NCI-H510A treated with DMSO at 0.1 percent for 48 hours (cell line): ENCODE results near the gene SGCD.

Source experiments
- DNase-seq: peaks from one replicate; lab custom pipeline; 2025; lab: John Stamatoyannopoulos, UW

SGCD gene

GRCh38 chr5:156459812-156460385, 132.9 kb downstream of the SGCD start:
- no peak for DNase-seq

GRCh38 chr5:156460471-156460870, 133.5 kb downstream of the SGCD start:
- no peak for DNase-seq

GRCh38 chr5:156466871-156467270, 139.9 kb downstream of the SGCD start:
- DNase-seq, result no peak

DNA sequence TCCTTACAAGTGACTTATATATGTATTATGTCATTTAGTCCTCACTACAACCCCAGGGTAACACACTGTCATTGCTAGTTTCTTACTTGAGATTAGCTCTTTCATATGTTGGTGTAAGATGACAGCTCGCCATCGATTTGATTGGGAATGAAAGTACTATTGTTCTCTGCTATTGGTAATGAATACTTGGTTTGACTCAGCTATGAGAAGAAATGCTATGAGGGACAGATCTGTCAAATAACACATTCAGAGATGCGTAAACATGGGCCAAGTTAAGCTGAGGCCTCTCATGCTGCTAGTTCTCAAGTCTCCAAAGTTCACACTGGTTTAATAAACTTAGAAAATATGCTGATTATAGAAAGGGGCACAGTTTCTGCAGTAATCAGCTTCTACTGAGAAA, 142.7 kb downstream of the SGCD start:
- DNase-seq, result no peak

DNA sequence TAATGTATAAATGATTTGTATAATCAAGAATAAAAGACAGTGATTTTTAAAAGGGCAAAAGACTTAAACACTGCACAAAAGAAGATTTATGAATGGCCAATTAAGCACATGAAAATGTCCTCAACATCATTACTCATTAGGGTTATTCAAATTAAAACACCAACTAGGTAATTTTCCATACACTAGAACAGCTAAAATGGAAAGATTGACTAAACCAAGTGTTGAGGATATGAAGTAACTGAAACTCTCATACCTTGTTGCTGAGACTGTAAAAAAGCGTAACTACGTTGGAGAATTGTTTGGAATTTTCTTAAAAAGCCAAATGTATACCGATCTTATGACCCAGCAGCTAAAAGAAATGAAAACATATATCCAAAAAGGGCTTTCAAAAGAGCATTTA, 144.9 kb downstream of the SGCD start:
- no peak for DNase-seq

DNA sequence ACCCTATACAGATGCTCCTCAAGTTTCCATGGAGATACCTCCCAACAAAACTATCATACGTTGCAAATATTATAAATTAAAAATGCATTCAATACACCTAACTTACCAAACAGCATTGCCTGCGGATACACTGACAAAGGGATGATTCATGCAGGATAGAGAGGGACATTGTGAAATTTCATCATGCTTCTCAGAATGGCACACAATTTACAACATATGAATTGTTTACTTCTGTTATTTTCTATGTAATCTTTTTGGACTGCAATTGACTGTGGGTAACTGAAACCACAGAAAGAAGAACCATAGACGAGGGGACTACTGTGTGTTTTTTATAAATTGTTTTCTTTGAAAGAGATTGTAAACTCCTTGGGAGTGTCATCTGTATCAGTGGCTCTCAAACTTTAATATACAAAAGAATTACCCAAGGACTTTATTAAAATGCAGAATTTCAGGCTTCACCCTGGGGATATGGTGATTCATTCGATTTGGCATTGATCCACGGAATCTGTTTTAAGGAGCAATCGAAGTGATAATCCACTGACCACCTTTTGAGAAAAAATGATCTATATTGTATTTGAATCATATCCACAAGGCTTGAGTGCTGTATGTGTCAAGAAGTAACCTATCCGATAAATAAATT, 146.4 kb downstream of the SGCD start:
- no peak for DNase-seq

- DNase-seq, result no peak
These were observed 147.3 kb downstream of the SGCD start for GRCh38 chr5:156474251-156474650.

- DNase-seq, result no peak
These were observed 148.5 kb downstream of the SGCD start for GRCh38 chr5:156475182-156476157.

DNA sequence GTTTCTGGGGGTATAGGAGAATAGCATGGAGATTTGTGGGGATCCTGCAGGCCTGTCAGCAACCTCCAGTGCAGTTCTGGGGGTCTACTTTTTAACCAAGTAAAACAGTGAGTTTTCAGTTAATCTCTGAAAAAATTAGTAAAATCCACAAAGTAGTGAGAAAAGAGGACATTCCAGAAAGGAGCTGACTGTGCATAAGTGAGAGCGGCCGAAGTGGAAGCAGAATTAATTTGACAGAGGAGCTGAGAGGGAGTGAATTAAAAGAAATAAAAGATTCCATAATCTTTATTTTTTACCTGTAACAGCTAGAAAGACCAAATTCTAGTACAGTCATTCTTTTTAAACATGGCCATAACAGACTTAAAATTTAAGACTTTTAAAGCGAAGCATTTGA, 149.2 kb downstream of the SGCD start:
- no peak for DNase-seq

DNA sequence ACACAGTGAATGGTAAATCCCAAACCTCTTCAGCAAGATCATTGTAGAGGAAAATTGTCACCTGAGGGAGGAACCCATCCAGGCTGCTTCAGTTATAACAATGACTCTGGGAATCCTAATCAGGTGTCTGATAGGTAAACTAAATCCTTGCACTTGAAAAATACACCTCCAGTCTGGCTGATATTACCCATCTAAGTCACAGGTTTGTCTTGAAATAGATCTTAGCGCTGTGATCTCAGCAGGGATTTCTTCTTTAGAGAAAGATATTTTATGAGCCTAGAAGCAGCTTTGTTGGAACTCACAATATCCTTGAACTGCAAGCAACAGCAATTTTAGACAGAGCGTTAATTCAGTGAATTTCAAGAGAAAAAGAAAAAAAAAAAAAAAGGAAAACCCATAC, 149.7 kb downstream of the SGCD start:
- no peak for DNase-seq

GRCh38 chr5:156477196-156477595, 150.2 kb downstream of the SGCD start:
- DNase-seq, result no peak

DNA sequence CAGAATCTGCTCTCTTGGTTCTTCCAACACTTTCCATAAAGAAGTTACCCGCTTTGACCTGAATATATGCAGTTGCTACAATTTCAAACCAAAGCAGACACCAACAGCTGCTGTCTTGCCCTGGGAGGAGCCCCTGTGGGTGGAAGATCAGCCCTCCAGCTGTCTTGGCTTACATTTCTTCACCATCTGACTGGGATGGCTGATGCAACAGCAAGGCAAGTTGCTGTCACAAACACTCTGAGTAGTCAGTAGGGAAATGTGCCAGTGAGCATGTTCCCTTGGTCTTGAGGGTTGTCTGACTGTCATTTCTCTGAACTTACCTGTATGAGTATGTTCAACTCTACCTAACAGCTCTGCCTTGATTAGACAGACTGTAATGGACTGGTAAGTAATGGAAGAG, 152.9 kb downstream of the SGCD start:
- DNase-seq, result no peak

- DNase-seq, result no peak
These were observed 154.8 kb downstream of the SGCD start for GRCh38 chr5:156481741-156482140.

- no peak for DNase-seq
These were observed 155.9 kb downstream of the SGCD start for GRCh38 chr5:156482818-156483217.

DNA sequence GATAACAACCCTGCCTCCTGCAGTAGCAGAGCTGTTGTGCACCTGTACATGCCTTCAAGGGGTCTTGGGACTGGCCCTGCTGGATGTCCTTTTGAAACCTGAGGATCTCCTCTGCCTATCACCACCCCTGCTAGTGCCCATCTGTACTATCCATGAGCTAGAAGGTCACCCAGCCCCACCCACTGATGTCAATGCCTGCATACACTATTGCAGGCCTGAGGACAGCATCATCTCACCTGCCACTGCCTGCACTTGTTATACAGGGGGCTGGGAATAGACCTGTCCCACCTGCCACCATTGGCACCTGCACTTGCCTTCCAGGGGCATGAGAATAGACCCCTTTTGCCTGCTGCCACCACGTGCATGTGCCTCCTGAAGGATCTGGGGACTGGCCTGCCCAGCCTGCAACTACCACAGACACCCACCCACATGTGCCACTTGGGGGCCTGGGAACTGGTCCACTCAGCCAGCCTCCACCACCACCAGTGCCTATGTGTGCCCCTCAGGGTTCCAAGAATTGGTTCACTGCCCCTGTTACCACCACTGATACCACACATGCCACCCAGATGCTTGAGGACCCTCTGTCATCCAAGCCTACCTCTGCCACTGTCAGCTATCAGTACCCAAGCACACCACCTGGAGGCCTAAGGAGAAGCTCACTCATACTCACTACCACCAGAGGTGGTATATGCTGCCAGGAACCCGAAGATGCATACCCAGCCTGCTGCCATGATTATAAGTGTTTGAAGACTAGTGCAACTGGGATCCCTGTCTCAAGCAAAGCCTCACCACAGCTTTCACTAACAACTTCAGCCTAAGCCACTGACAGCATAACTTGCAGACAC, 159.7 kb downstream of the SGCD start:
- DNase-seq, result no peak

GRCh38 chr5:156491766-156492165, 164.8 kb downstream of the SGCD start:
- no peak for DNase-seq

GRCh38 chr5:156496291-156496690, 169.3 kb downstream of the SGCD start:
- DNase-seq, result no peak

DNA sequence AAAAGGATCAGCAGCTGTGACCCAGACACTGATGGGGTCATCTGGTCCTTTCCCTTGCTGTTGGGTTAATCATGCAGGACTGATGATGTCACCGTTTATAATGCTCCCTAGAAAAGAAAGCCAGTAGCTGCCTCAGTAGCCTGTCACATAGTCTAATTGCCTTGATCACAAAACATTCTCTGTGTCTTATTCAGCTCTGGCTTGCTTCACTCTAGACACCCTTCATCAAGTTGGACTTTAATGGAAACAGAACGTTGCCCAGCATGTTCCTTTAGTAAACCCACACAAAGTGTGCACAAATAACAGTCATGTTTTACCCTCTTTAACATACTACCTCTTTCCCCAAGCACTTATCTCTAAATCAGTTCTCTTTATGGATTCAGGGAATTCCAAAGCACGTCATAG, 170.8 kb downstream of the SGCD start:
- DNase-seq, result no peak

GRCh38 chr5:156498226-156498980, 171.4 kb downstream of the SGCD start:
- no peak for DNase-seq

- no peak for DNase-seq
These were observed 173.8 kb downstream of the SGCD start for GRCh38 chr5:156500755-156501154.

GRCh38 chr5:156505101-156505500, 178.1 kb downstream of the SGCD start:
- no peak for DNase-seq
